Measurements from ENCODE around the gene ALG6.
"Not testable (repeated sequence)": the region's sequence is repeated elsewhere in the genome, so short reads cannot be mapped to it uniquely, and the experiment has no call there.

Gene ALG6

DNA sequence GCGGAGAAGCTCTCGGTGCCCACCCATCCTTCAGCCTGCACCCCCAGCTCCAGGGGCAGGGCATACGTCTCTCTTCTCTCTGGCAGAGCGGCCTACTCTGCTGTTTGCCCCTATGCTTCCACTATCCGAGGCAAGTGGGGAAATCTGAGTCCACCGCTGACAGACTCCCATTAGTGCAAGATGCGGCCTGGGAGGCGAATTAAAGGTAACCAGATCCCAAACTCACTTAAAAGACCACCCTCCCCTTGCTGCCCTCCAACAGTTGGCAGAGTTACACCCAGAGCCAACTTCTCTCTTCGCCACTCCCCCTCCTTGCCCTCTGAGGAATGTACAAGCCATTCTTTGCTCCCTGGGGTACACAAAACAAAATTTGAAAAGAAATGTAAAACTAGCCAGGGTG, 38.6 kb upstream of the ALG6 start:
- no peak for DNase-seq

DNA sequence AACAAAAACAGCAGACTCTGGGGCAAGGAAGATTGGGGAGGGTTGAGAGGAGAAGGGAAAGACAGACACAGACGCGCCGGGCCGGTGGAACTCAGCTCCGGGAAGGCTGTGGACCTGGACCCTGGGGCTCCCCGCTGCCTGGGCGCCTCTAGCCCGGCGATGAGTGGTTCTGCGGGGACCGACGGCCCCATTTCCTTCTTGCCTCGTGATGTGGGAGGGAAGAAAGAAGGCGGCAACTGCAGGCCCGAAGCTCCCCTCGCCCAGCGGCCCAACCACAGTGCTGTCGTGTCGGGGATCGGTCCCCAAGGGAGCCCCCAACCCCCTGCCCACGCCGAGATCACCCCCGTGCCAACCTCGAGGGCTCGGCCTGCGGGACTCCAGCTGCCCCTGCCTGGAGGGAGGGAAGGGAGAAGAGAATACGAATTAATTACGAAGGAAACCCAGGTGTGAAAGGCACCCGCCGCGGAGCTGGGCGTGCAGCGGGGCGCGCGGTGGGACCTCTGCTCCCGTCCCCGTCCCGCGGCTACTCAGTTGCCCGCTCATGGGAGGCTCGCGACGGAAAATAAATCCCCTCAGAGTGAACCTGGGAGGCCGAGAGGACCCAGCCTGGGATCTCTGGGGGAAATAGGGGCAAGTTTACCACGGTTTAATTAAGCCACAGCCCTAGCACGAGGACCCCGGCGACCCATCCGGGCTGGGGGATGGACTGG, 37.7 kb upstream of the ALG6 start:
- DNase-seq = no peak

DNA sequence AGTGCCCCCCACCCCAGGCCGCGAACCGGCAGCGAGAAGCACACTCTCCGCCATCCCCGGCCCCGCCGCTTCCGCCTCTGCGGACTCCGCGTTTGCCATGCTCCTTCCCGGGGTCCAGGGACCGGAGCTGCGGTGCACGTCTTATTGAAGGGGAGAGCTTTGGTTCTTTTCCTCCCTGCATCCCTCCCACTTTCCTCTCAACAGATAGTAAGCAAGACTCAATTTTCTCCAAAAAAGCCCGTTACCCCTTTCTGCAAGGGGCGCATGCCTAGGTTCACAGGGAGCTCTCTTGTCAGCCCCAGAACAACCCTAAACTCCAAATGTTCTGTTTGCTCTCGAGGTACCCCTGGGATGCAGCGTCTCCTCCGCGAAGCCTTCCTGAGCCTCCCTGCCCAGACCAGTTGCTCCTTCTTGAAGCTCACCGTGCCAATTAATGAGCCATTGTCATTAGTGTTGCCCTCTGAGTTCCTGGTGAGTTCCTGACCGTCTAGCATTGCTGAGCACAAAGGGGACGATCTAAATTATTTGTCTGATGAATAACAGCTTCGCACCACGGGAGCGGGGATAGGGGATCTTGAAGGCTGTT, 37.0 kb upstream of the ALG6 start:
- DNase-seq = no peak

DNA sequence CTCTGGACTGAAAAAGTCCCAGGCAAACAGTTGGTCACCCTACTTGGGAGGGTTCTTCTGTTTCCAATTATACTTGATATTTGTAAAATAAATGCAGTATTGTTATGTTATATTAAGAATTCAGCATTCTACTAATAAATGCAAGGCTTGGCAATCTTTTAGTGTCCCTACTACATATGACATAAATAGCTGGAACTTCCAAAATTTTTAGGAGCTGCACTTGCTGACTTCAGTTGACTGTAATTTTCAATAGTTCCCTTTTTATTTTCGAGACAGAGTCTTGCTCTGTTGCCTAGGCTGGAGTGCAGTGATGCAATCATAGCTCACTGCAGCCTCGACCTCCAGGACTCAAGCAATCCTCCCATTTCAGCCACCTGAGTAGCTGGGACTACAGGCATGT, 25.0 kb upstream of the ALG6 start:
- no peak for DNase-seq

DNA sequence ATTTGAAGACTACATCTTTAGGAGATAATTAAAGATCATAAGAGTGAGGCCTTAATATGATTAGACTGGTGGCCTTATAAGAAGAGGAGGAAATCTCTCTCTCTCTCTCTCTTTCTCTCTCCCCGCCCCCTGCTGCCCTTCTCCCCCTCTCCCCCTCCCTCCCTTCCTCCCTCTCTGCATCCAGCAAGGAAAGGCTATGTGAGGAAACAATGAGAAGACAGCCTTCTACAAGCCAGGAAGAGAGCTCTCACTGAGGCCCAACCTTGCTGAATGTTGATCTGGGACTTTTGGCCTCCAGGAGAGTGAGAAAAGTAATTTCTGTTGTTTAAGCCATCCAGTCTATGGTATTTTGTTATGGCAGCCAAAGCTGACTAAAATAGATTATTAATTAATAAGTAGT, 23.5 kb upstream of the ALG6 start:
- no peak for DNase-seq

DNA sequence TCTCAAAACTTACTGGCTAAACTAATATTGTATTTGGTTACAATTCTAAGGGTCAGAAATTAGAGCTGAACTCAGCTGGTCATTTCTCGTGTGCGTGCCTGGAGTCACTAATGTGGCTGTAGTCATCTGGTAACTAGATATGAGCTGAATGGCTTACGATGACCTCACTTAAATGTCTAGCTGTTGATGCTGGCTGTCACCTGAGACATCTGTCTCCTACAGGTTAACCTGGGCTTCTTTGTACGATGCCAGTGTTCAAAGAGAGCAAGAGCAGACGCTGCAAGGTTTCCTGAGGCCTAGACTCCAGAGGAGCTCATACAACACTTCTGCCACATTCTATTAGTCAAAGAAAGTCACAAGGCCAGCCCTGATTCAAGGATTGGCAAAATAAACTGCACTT, 17.1 kb upstream of the ALG6 start:
- no peak for DNase-seq

DNA sequence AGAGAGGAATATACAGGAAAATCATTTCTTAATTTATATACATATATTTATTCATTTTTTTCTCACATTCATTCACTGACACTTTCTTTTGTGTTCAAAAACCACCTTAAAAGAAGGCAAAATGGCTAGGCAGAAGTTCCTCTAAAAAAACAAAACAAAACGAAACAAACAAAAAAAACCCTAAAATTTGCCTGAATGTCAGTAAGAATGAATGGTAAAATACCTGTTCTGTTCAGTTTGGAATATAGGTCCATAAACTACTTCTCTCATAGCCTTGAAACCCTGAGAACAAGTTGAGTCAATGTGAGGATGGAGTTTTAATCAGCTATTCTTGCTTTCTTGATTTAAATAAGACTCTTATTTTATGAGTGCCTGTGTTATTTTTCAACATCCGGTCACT, 14.7 kb upstream of the ALG6 start:
- no peak for DNase-seq

DNA sequence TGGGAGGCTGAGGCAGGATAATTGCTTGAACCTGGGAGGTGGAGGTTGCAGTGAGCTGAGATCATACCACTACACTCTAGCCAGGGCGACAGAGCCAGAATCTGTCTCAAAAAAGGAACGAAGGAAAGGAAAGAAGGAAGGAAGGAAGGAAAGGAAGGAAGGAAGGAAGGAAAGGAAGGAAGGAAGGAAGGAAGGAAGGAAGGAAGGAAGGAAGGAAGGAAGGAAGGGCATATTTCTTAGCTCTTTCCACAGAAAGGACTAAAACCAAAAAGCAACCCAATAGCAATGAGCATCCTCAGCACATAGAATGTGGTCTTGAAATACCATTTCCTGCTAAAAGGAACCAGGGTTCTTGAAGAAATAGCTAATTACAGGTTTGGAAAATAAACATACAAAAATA, 11.2 kb upstream of the ALG6 start:
- not testable (repeated sequence) for DNase-seq

DNA sequence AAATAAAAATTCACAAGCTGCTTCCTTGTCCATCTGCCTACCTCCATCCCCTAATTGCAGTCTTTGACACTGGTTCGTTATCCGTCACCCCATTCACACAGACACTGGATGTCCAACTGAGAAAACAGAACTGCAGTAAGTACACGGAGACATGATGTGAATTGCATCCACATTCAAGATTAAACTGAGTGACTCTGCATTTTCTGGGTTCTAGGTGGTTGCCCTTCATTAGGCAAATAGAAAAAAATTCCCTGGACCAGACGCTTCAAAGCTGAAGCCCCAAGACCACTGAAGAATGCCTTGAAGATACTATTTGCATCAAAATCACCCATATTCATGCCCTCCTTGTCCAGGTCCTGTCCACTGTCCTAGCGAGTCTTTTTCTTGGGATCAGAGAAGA, 7.9 kb upstream of the ALG6 start:
- no peak for DNase-seq

DNA sequence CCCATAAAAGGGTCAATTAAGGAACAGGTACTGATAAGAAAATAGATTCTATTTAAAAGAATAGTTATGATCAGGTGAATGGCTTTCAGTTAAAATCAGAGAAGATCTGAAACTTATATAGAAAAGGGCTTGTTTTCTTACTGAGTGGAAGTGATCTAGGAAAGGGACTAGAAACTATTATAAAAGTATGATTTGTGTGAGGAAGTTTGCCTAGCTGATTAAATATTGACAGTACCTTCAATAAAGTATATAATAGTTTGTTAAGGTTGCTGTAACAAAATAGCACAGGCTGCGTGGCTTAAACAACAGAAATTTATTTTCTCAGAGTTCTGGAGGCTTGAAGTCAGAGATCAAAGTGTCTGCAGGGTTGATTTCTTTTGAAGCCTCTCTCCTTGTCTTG, 5.4 kb upstream of the ALG6 start:
- no peak for DNase-seq

DNA sequence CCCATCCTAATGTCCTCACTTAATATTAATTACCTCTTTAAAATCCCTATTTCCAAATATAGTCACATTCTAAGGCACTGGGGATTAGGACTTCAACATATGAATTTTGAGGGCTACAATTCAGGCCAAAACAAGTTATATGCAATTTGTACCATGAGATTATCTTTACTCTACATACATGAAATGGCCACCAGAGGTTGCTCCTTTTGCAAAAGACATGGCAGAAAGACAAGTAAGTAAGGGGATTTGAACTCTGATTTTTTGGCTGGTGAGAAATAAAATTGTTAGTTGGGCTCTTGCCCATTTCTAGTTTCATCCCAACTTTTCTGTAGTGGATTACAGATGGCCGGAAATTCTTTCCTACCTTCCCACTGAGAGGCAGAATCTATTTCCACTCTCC, 4.8 kb upstream of the ALG6 start:
- no peak for DNase-seq

DNA sequence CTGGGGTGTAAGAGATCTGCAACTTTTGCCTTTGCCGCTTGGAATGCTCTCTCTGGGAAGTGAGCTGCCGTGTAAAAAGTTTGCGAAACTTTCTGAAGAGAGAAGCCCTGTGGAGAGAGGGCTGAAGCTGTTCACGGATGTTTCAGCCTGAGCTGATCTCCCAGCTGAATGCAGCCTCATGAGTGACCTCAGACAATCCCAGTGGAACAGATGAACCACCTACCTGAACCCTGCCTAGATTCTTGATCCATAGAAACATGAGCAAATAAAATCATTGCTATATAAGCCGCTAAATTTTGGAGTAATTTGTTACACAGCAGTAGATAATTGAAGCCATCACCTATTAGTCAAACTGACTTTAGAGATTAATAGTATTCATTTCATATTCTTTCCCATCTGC, 4.4 kb upstream of the ALG6 start:
- DNase-seq = no peak

DNA sequence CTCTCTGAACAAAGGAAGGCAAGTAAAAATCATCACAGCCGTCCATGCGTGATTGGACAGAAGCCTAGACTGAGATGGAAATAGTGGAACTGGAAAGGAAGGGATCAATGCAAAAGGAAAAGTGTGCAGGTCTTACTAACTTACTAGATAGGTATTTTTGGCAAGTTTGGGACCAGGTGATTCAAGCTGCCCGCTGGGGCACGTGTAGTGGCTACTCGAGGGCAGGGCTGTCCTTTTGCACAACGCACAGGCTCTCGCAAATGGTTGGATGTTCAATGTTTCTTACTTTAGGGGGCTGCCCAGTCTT, 566 bp upstream of the ALG6 start:
- DNase-seq = no peak

DNA sequence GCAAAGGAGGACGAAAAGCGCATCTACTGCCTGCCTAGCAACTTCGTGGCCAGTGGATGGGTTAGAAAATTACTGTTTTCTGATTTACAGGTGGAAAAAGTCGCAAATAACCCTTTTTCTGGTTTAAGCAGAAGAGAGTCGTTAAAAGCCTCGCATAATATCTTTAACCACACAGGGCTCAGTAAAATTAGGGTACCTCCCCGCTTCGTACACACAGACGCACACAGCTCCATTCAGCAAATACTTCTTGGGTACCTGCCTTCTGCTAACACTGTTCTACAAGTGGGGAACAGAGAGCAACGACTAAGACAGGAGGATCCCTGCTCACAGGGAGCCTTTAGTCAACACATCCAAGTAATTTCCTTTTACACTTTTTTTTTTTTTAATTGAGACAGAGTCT, 704 bp downstream of the ALG6 start:
- no peak for DNase-seq

DNA sequence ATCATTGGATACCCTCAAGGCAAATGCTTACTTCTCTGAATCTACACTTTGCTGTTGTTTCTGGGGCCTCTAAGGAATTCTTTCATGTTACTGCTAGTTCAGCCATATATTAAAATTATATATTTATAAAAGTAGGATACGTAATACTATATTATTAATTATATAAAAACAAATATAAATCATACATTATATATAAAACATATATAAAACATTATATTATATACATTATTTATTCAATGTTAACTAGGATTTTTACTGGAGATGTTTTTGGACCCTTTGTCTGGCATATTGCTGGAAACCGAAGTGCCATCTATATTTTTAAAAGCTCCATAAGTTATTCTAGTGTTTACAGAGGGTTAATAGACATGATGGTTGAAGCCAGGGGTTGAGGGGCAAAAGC, 12.2 kb downstream of the ALG6 start:
- DNase-seq = no peak

DNA sequence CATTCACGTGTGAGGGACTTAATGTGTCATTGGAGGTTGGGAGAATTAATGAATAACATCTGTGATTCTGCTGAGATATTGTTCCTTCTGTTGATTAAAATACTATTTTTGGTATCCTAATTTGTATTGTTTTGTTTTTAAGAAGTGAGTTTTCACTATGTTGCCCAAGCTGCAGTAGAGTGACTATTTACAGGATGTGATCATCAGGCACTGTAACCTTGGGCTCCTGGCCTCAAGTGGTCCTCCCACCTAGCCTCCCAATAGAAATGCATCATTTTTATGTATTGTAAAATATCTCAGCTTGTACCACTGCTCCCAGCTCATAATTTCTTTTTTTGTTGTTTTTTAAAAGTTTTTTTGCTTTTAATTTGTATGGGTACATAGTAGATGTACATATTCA, 14.3 kb downstream of the ALG6 start:
- DNase-seq = no peak

DNA sequence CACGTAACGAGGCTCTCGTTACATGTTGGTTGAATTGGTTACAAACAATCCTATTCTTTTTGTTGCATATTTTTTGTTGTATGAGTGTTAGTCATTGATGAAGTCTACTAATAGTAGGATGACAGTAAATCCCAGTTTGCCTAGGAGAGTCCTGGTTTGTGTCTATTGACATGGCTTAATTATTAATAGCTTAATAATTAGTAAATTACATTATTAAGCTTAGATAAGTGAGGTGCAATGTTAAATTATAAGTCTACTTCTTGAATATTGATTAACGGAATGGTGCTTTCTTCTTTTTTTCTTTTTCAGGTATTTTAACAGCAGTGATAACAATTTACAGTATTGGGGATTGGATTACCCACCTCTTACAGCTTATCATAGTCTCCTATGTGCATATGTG, 34.5 kb downstream of the ALG6 start:
- no peak for DNase-seq

DNA sequence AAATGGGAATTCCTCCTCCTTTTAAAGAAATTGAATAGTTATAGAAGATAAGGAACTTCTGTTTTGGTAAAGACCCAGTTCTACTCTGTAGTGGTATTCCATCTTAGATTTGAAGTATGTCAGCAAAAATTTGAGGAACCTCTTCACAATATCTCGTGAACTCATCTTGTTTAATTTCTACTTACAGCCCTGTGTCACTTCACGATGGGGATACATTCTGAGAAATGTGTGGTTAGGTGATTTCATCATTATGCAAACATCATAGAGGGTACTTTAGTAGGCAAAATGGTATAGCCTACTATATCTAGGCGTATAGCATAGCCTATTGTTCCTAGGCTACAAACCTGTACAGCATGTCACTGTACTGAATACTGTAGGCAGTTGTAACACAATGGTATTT, 36.0 kb downstream of the ALG6 start:
- no peak for DNase-seq

DNA sequence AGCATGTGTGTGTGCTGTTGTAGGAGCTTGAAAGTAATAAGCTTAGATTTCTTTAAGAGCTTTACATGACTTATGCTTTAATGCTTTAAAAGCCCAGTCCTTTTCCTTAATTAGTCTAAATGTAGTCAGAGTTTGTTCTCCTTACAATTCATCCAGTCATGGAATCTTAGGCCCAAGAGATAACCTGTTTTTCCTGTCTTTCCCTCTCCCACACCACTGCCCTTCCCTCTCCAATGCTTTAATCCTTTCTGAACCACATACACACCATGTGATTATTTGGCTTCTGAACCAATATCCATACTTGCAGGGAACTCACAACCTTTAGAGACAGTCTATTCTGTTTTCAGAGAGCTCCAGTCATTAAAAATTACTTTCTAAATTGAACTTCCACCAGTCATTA, 37.6 kb downstream of the ALG6 start:
- no peak for DNase-seq

DNA sequence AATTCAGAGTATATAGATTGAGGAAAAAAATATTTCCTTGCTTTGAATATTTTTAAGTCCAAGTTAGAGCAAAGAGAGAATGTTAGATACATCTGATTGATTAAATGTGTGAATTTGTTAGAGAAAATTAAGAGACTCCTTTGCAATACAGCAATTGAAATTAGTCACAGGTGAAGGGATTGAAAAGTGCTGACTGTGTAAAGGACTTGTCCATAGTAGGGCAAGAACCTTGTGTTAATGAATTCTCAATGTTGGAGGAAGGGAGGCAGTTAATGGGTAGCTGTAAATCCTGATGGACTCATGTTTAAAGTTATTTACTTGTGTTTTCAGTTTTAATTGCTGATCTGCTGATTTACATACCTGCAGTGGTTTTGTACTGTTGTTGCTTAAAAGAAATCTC, 38.6 kb downstream of the ALG6 start:
- DNase-seq = no peak

DNA sequence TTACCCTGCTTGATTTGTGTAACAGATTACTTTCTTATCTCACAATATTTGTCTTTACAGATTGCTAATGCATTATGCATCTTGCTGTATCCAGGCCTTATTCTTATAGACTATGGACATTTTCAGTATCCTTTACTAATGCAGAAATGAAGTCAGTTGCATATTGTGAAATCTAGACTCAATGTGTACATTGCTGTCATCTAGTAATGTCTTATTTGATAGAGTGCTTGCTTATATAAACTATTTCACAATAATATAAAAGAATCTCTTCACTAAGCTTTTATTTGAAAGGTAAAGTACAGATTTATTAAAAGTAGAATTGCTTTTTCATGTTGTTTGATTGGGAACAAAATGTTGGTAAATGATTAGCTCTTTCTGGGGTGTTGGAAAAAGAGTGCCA, 39.6 kb downstream of the ALG6 start:
- DNase-seq = no peak

DNA sequence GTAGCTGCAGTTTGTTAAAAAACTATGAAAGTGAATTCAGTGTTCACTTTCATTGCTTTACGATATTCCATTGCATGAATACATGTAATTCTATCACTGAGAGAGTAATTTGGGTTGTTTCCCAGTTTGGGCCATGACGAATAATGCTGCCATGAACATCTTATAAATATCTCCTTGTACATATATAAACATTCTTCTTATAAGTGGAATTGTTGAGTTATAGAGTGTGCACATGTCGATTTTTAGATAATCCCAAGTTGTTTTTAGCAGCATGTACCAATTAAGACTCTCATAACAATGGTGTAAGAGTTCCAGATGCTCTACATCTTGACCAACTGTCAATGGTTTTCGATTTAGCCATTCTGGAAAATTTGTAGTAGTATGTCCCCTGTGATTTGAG, 40.9 kb downstream of the ALG6 start:
- no peak for DNase-seq

DNA sequence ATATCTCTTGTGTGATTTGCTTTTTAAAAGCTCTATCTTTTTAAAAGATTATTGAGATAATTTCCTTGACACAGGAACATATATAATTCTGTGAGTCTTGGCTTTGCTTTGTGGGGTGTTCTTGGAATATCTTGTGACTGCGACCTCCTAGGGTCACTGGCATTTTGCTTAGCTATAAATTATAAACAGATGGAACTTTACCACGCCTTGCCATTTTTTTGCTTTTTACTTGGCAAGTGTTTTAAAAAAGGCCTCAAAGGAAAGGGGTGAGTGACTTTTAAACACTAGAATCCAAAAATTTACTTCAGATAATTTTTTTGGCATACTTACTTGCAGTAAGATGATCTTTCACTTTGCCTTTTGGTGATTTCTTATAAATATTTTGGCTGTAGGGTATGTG, 43.6 kb downstream of the ALG6 start:
- no peak for DNase-seq

DNA sequence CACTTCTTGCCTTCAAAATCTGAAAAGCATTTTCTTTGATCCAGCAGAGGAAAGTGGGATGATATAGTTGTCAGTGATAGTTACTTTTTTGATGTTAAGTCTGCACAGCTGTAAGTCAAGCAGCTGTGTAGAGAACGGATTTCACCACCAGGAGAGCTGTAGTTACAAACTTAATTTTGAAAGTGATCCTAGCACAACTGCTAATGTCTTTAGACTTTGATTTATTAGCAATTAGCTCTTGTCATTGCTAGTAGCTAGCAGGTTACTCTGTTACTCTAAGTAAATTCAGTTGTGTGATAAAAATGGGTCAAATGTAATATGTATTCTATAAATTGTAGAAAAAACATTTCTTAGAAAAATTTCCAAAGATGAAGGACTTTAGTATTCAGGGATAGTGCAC, 46.0 kb downstream of the ALG6 start:
- no peak for DNase-seq

DNA sequence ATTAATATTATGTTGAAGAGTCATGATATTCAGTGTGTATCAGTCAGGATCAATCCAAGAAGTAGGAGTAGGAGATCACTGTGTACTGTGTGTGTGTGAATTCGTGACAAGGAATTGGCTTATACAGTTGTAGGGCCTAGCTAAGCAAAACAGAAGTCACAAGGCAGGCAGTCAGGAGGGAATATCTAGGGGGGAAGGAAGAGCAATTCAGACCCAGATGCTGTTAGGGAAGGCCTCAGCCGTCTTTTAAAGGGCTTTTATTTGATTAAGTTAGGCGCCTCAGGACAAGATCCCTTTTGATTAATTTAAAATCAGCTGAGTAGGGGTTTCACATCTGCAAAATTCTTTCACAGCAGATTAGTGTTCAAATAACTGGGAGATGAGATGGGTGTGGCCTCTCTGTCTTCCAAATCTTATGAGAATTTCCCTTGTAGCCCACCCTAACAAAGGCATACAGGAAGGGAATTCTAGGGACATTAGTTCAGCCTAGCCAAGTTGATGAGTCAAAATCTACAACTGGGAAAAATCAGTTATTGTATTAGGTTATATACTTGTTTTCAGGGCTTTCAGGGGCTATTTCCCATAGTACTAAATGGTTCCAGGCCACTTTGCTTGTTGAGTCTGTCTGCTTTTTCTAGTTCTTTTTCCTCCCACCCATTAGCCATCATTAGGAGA, 47.4 kb downstream of the ALG6 start:
- no peak for DNase-seq

Measured in NCI-H1092 treated with DMSO at 0.1 percent for 48 hours (cell line).